Gastrocnemius medialis (tissue), 4 donors: ENCODE measurements around the gene STRIT1.

Source experiments
- POLR2A ChIP-seq, 2 donors: fragments of 450-650 bp; IDR thresholded peaks; one replicate each; pipeline ENCODE4 v1.6.1; 2017; ENCODE audit warnings: antibody characterized with exemption in 2 of 2, mild to moderate bottlenecking in 2 of 2, moderate library complexity in 2 of 2
- TF ChIP-seq, protein P1 (sequence below), 5 experiments: fragments of 450-650 bp in 3 of 5; fragments of 200-600 bp in 2 of 5; sonication (generic) in 2 of 5; IDR thresholded peaks in 4 of 5; conservative IDR thresholded peaks in 1 of 5; 1 replicate in 4 of 5; 2 replicates in 1 of 5; pipeline ENCODE4 v1.5.1; 2016 to 2019; ENCODE audit warnings: antibody characterized with exemption in 5 of 5, mild to moderate bottlenecking in 3 of 5, moderate library complexity in 3 of 5

DNA sequence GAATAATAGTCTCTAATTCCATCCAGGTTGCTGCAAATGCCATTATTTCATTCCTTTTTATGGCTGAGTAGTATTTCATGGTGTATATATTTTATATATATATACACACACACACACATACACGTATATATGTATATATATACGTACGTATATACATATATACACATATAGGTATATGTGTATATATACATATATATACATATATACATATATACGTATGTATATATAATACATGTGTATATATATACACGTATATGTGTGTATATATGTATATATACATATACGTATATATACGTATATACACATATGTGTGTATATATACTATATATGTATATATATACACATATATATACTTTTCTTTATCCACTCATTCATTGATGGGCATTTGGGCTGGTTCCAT lies 13.7 kb upstream of the STRIT1 start:
- TF ChIP-seq POLR2A (IDR thresholded peaks at IDR 0.05): no peak
- TF ChIP-seq, protein P1, sequence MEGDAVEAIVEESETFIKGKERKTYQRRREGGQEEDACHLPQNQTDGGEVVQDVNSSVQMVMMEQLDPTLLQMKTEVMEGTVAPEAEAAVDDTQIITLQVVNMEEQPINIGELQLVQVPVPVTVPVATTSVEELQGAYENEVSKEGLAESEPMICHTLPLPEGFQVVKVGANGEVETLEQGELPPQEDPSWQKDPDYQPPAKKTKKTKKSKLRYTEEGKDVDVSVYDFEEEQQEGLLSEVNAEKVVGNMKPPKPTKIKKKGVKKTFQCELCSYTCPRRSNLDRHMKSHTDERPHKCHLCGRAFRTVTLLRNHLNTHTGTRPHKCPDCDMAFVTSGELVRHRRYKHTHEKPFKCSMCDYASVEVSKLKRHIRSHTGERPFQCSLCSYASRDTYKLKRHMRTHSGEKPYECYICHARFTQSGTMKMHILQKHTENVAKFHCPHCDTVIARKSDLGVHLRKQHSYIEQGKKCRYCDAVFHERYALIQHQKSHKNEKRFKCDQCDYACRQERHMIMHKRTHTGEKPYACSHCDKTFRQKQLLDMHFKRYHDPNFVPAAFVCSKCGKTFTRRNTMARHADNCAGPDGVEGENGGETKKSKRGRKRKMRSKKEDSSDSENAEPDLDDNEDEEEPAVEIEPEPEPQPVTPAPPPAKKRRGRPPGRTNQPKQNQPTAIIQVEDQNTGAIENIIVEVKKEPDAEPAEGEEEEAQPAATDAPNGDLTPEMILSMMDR (IDR thresholded peaks at IDR 0.05 in 4 of 5, conservative IDR thresholded peaks at IDR 0.05 in 1 of 5): no peak
